WTC11 (cell line): Measurements from ENCODE around the gene ZNF689. TPM values are rescaled to one million over a fixed set of nuclear protein-coding genes. Genes with fewer than 3 reads are reported as not detected.

Source experiments
- ATAC-seq: fragments of 200-7000 bp; cut with Tn5 transposase; 2 replicates; pipeline ENCODE4 v1.10.0; 2021; ENCODE audit warnings: mild to moderate bottlenecking, moderate library complexity
- CTCF ChIA-PET: fragments of 300-600 bp; sonication (Branson Sonifier 250); formaldehyde crosslinking; loops from one replicate; lab custom pipeline; 2021; ENCODE audit warnings: antibody characterized with exemption; lab: Charles Lee
- POLR2A ChIA-PET: fragments of 350-600 bp; sonication (Branson Sonifier 250); formaldehyde crosslinking; loops from one replicate; lab custom pipeline; 2021; ENCODE audit warnings: antibody characterized with exemption; lab: Charles Lee
- DNase-seq: peaks from one replicate; pipeline ENCODE4 v3.0.0; 2021; ENCODE audit warnings: low spot score
- H3K27ac Mint-ChIP-seq: 2 replicates; pipeline ENCODE4 v1.8.0; 2021; ENCODE audit warnings: mixed read lengths
- H3K27me3 Mint-ChIP-seq: 2 replicates; pipeline ENCODE4 v1.8.0; 2021; ENCODE audit warnings: low read depth, mild to moderate bottlenecking, moderate library complexity, mixed read lengths
- H3K36me3 Mint-ChIP-seq: 2 replicates; pipeline ENCODE4 v1.8.0; 2021; ENCODE audit warnings: mixed read lengths
- H3K4me1 Mint-ChIP-seq: 2 replicates; pipeline ENCODE4 v1.8.0; 2022; ENCODE audit warnings: mixed read lengths
- H3K4me3 Mint-ChIP-seq: 2 replicates; pipeline ENCODE4 v1.8.0; 2021; ENCODE audit warnings: mild to moderate bottlenecking, moderate library complexity, mixed read lengths
- H3K9me3 Mint-ChIP-seq: 2 replicates; pipeline ENCODE4 v1.8.0; 2021; ENCODE audit warnings: mixed read lengths
- ARID4B ChIP-seq: sonication (generic); formaldehyde crosslinking; IDR thresholded peaks from 2 replicates; pipeline ENCODE4 v1.8.0; 2023; ENCODE audit warnings: missing genetic modification reagents, mild to moderate bottlenecking, borderline replicate concordance
- CREB1 ChIP-seq: sonication (generic); formaldehyde crosslinking; IDR thresholded peaks from 2 replicates; pipeline ENCODE4 v1.8.0; 2023; ENCODE audit warnings: mild to moderate bottlenecking, missing genetic modification reagents
- JUN ChIP-seq: sonication (generic); formaldehyde crosslinking; IDR thresholded peaks from 2 replicates; pipeline ENCODE4 v1.8.0; 2023; ENCODE audit warnings: mild to moderate bottlenecking, missing genetic modification reagents
- MXD4 ChIP-seq: fragments of 250-450 bp; sonication (Bioruptor Pico); IDR thresholded peaks from 2 replicates; pipeline ENCODE4 v1.8.0; 2021; ENCODE audit warnings: mild to moderate bottlenecking, moderate library complexity, borderline replicate concordance
- NR3C1 ChIP-seq: sonication (generic); formaldehyde crosslinking; conservative IDR thresholded peaks from 2 replicates; pipeline ENCODE4 v1.8.1; 2023; ENCODE audit warnings: low read depth, mild to moderate bottlenecking, missing genetic modification reagents
- PRRX2 ChIP-seq: fragments of 250-450 bp; sonication (Bioruptor Pico); IDR thresholded peaks from 2 replicates; pipeline ENCODE4 v1.8.0; 2021; ENCODE audit warnings: mild to moderate bottlenecking
- RELA ChIP-seq: sonication (generic); formaldehyde crosslinking; IDR thresholded peaks from 2 replicates; pipeline ENCODE4 v1.8.1; 2022; ENCODE audit warnings: missing genetic modification reagents, mild to moderate bottlenecking, borderline replicate concordance
- SOX15 ChIP-seq: fragments of 250-450 bp; sonication (Bioruptor Pico); IDR thresholded peaks from 2 replicates; pipeline ENCODE4 v1.9.0; 2021; ENCODE audit warnings: mild to moderate bottlenecking
- TCF7 ChIP-seq: sonication (generic); formaldehyde crosslinking; IDR thresholded peaks from 2 replicates; pipeline ENCODE4 v1.8.0; 2022; ENCODE audit warnings: mild to moderate bottlenecking, low read depth, missing genetic modification reagents, moderate library complexity
- ZNF138 ChIP-seq: sonication (generic); formaldehyde crosslinking; conservative IDR thresholded peaks from 2 replicates; pipeline ENCODE4 v1.8.1; 2022; ENCODE audit warnings: mild to moderate bottlenecking, moderate library complexity, missing genetic modification reagents
- ZNF396 ChIP-seq: fragments of 250-450 bp; sonication (Bioruptor Pico); IDR thresholded peaks from 2 replicates; pipeline ENCODE4 v1.8.0; 2021; ENCODE audit warnings: mild to moderate bottlenecking, moderate library complexity, borderline replicate concordance
- ZNF423 ChIP-seq: fragments of 250-450 bp; sonication (Bioruptor Pico); IDR thresholded peaks from 2 replicates; pipeline ENCODE4 v2.1.2; 2022; ENCODE audit warnings: mild to moderate bottlenecking, moderate library complexity
- ZNF512 ChIP-seq: sonication (generic); formaldehyde crosslinking; IDR thresholded peaks from 2 replicates; pipeline ENCODE4 v1.8.1; 2022; ENCODE audit warnings: missing genetic modification reagents, borderline replicate concordance
- ZSCAN18 ChIP-seq: fragments of 250-450 bp; sonication (Bioruptor Pico); IDR thresholded peaks from 2 replicates; pipeline ENCODE4 v2.1.2; 2022; ENCODE audit warnings: mild to moderate bottlenecking, moderate library complexity
- total RNA-seq: library from RNA; stranded (reverse); gene quantifications from 3 replicates; pipeline ENCODE4 v1.2.3, GENCODE V29; 2021
- TF ChIP-seq, protein P1 (sequence below): sonication (generic); formaldehyde crosslinking; conservative IDR thresholded peaks from 2 replicates; pipeline ENCODE4 v1.8.1; 2023; ENCODE audit warnings: mild to moderate bottlenecking, low read depth, missing genetic modification reagents, moderate library complexity
- TF ChIP-seq, protein P2 (sequence below): sonication (generic); formaldehyde crosslinking; IDR thresholded peaks from 2 replicates; pipeline ENCODE4 v1.8.0; 2023; ENCODE audit warnings: mild to moderate bottlenecking, missing genetic modification reagents
- TF ChIP-seq, protein P3 (sequence below): sonication (generic); formaldehyde crosslinking; IDR thresholded peaks from 2 replicates; pipeline ENCODE4 v1.8.1; 2022; ENCODE audit warnings: mild to moderate bottlenecking, missing genetic modification reagents, moderate library complexity, borderline replicate concordance

ZNF689 gene
- total RNA-seq, 1 experiment from 2014 or later, result 13.2 TPM

DNA sequence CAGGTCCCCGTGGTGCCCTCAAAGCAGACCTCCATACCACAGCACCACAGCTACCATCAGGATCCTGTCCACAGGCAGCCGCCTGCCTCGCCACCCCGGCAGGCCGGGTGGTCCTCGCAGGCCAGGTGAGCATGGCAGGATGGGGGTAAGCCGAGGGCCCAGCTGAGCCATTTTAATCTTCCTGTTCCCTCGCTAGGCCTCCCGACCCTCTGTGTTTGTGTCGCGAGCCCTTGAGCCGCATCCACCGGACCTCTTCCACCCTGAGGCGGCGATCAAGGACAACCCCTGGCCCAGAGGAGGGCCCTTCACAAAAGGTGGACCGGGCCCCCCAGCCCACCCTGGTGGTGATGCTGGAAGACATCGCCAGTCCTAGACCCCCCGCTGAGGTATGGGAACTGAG is 42.5 kb upstream of the ZNF689 start:
- peak overlapping the region; percentile 77 for H3K4me3 Mint-ChIP-seq
- H3K36me3 Mint-ChIP-seq, result peaks cover 4% of the 10 kb centered on the region
- ChIA-PET CTCF (no interaction called here), POLR2A (no interaction called here)
- no peak for ATAC-seq
- no peak for DNase-seq
- H3K27ac Mint-ChIP-seq, result no peak overlapping the region
- H3K27me3 Mint-ChIP-seq, result peaks cover 30% of the 10 kb centered on the region
- peaks cover 21% of the 10 kb centered on the region for H3K4me1 Mint-ChIP-seq
- H3K9me3 Mint-ChIP-seq, result no peaks in the 10 kb centered on the region
- TF ChIP-seq, protein P1, sequence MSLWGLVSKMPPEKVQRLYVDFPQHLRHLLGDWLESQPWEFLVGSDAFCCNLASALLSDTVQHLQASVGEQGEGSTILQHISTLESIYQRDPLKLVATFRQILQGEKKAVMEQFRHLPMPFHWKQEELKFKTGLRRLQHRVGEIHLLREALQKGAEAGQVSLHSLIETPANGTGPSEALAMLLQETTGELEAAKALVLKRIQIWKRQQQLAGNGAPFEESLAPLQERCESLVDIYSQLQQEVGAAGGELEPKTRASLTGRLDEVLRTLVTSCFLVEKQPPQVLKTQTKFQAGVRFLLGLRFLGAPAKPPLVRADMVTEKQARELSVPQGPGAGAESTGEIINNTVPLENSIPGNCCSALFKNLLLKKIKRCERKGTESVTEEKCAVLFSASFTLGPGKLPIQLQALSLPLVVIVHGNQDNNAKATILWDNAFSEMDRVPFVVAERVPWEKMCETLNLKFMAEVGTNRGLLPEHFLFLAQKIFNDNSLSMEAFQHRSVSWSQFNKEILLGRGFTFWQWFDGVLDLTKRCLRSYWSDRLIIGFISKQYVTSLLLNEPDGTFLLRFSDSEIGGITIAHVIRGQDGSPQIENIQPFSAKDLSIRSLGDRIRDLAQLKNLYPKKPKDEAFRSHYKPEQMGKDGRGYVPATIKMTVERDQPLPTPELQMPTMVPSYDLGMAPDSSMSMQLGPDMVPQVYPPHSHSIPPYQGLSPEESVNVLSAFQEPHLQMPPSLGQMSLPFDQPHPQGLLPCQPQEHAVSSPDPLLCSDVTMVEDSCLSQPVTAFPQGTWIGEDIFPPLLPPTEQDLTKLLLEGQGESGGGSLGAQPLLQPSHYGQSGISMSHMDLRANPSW (CRISPR knock-in tag), result no peak
- TF ChIP-seq MXD4, result no peak
- no peak for TF ChIP-seq ZSCAN18 (CRISPR knock-in tag)
- TF ChIP-seq JUN (CRISPR knock-in tag), result no peak
- TF ChIP-seq PRRX2 (CRISPR knock-in tag), result no peak
- TF ChIP-seq ZNF396 (CRISPR knock-in tag), result no peak
- TF ChIP-seq NR3C1, result no peak
- TF ChIP-seq, protein P2, sequence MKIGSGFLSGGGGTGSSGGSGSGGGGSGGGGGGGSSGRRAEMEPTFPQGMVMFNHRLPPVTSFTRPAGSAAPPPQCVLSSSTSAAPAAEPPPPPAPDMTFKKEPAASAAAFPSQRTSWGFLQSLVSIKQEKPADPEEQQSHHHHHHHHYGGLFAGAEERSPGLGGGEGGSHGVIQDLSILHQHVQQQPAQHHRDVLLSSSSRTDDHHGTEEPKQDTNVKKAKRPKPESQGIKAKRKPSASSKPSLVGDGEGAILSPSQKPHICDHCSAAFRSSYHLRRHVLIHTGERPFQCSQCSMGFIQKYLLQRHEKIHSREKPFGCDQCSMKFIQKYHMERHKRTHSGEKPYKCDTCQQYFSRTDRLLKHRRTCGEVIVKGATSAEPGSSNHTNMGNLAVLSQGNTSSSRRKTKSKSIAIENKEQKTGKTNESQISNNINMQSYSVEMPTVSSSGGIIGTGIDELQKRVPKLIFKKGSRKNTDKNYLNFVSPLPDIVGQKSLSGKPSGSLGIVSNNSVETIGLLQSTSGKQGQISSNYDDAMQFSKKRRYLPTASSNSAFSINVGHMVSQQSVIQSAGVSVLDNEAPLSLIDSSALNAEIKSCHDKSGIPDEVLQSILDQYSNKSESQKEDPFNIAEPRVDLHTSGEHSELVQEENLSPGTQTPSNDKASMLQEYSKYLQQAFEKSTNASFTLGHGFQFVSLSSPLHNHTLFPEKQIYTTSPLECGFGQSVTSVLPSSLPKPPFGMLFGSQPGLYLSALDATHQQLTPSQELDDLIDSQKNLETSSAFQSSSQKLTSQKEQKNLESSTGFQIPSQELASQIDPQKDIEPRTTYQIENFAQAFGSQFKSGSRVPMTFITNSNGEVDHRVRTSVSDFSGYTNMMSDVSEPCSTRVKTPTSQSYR (CRISPR knock-in tag), result no peak
- TF ChIP-seq, protein P3, sequence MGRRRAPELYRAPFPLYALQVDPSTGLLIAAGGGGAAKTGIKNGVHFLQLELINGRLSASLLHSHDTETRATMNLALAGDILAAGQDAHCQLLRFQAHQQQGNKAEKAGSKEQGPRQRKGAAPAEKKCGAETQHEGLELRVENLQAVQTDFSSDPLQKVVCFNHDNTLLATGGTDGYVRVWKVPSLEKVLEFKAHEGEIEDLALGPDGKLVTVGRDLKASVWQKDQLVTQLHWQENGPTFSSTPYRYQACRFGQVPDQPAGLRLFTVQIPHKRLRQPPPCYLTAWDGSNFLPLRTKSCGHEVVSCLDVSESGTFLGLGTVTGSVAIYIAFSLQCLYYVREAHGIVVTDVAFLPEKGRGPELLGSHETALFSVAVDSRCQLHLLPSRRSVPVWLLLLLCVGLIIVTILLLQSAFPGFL (CRISPR knock-in tag), result no peak
- TF ChIP-seq ZNF423 (CRISPR knock-in tag), result no peak
- no peak for TF ChIP-seq TCF7 (CRISPR knock-in tag)

GRCh38 chr16:30652005-30652296 is 41.8 kb upstream of the ZNF689 start:
- TF ChIP-seq SOX15 (CRISPR knock-in tag), result no peak
- TF ChIP-seq ARID4B (CRISPR knock-in tag), result no peak
- no peak for TF ChIP-seq ZNF512 (CRISPR knock-in tag)
- TF ChIP-seq RELA (CRISPR knock-in tag), result no peak
- no peak for TF ChIP-seq ZNF138 (CRISPR knock-in tag)
- no peak for TF ChIP-seq TCF7 (CRISPR knock-in tag)
- no peak for TF ChIP-seq CREB1 (CRISPR knock-in tag)
- ChIA-PET POLR2A (no interaction called here), CTCF (interaction anchor here (1.7 to 2.2 kb wide), 2 partner anchors 18 to 36 kb away, joined by 7 to 11 read pairs; no protein-coding TSS in a partner anchor)
- Mint-ChIP-seq H3K4me3 (peak overlapping the region; percentile 77), H3K36me3 (peaks cover 4% of the 10 kb centered on the region), H3K4me1 (peaks cover 15% of the 10 kb centered on the region), H3K27me3 (peaks cover 34% of the 10 kb centered on the region), H3K9me3 (no peaks in the 10 kb centered on the region), H3K27ac (no peak overlapping the region)
- ATAC-seq (no peak), DNase-seq (no peak)
